H1 (cell line): ENCODE data around the gene LAMC3. TPM values are rescaled to one million over a fixed set of nuclear protein-coding genes. Genes with fewer than 3 reads are reported as not detected.

Source experiments
- BCL11A ChIP-seq, 2 experiments: IDR thresholded peaks; one replicate each; pipeline ENCODE4 v1.6.1; 2011; ENCODE audit warnings: low read depth in 2 of 2, low read length in 2 of 2, mild to moderate bottlenecking in 2 of 2
- HDAC6 ChIP-seq: IDR thresholded peaks from one replicate; pipeline ENCODE4 v1.7.1; 2012; ENCODE audit warnings: low read depth, mild to moderate bottlenecking, inconsistent platforms, low read length, moderate library complexity
- POLR2AphosphoS5 ChIP-seq: IDR thresholded peaks from 2 replicates; pipeline ENCODE4 v1.6.1; 2011; ENCODE audit warnings: low read depth, low read length
- POU5F1 ChIP-seq: IDR thresholded peaks from 2 replicates; pipeline ENCODE4 v1.6.1; 2011; ENCODE audit warnings: low read depth, mild to moderate bottlenecking, low read length, moderate library complexity
- RBBP5 ChIP-seq: IDR thresholded peaks from 2 replicates; pipeline ENCODE4 v1.7.1; 2012; ENCODE audit warnings: low read depth, mild to moderate bottlenecking, inconsistent platforms, low read length, moderate library complexity, borderline replicate concordance
- SIN3A ChIP-seq, 2 experiments: IDR thresholded peaks in 1 of 2; conservative IDR thresholded peaks in 1 of 2; 2 replicates each; pipeline ENCODE4 v1.6.1; 2011 to 2012; ENCODE audit warnings: low read length in 2 of 2, improper control_type of control experiment in 1 of 2, low read depth in 1 of 2, mild to moderate bottlenecking in 1 of 2
- SP2 ChIP-seq: IDR thresholded peaks from 2 replicates; pipeline ENCODE4 v1.6.1; 2012; ENCODE audit warnings: mild to moderate bottlenecking, low read length, inconsistent platforms
- TAF7 ChIP-seq: optimal IDR thresholded peaks from 2 replicates; pipeline ENCODE3; 2011; ENCODE audit warnings: low read depth, mild to moderate bottlenecking, inconsistent platforms, low read length, moderate library complexity, borderline replicate concordance
- ZNF274 ChIP-seq: IDR thresholded peaks from 2 replicates; pipeline ENCODE4 v1.7.0; 2012; ENCODE audit warnings: low read length, borderline replicate concordance; ENCODE audit errors: extremely low read depth
- polyA plus RNA-seq, 7 experiments: library from polyadenylated mRNA; depleted of rRNA in 3 of 7; stranded (reverse) in 5 of 7; unstranded in 2 of 7; fragments of >200 nt in 5 of 7; fragments of 200-250 nt in 2 of 7; gene quantifications; 1 replicate in 5 of 7; 2 replicates in 1 of 7; 4 replicates in 1 of 7; pipeline versions ENCODE4 v1.2.1 to v1.2.3, GENCODE V29; 2011 to 2013; ENCODE audit warnings: missing spikeins in 2 of 7, mixed read lengths in 2 of 7
- total RNA-seq: library from RNA; stranded (reverse); fragmentation: NEBNext Ultra II Directional; extraction: Animal tissue kit (Norgen Biotek cat#: 25700); gene quantifications from 2 replicates; pipeline ENCODE4 v1.2.1, GENCODE V29; 2021
- TF ChIP-seq, protein P1 (sequence below): fragments of 300-600 bp; sonication (generic); IDR thresholded peaks from 2 replicates; pipeline ENCODE4 v1.7.1; 2012; ENCODE audit warnings: low read length, moderate library complexity, mild to moderate bottlenecking, inconsistent platforms; ENCODE audit not compliant: insufficient replicate concordance

Gene LAMC3
- total and polyA plus RNA-seq, 2 of the 8 experiments (the other 6 are each of a cell fraction or from before 2014, with no cell fraction given) = 9.3 to 12.3 TPM

DNA sequence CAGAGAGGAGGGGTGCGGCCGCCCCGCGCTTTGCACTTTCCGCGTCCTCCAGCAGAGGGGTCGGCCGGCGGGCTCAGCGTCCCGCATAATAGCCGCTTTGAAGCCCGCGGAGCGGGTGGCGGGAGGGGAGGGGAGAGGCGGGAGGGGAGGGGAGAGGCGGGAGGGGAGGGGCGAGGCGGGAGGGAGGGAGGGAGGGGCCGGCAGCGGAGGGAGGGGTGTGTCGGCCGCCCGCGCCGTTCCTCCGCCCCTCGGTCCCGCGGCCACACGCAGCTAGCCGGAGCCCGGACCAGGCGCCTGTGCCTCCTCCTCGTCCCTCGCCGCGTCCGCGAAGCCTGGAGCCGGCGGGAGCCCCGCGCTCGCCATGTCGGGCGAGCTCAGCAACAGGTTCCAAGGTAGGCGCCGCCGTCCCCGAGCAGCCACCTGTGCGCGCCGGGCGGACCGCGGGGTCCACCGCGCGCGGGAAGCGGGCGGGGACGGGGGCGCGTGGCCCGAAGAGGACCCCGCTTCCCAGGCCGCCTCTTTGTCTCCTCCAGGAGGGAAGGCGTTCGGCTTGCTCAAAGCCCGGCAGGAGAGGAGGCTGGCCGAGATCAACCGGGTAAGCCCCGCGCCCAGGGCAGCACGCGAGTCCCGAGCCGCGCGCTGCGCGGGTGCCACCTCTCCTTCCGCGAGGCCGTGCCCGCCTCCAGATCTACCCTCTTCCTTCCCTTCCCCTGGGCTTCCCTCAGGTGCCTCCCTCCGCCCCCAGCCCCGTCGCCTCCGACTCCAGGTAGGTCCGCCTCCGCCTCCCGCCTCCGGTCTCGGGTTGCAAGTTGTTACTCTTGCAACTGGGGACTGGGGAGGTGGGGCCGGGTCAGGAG is 87.5 kb downstream of the LAMC3 start, which contains the start of gene AIF1L (continued):
- TF ChIP-seq, protein P1, sequence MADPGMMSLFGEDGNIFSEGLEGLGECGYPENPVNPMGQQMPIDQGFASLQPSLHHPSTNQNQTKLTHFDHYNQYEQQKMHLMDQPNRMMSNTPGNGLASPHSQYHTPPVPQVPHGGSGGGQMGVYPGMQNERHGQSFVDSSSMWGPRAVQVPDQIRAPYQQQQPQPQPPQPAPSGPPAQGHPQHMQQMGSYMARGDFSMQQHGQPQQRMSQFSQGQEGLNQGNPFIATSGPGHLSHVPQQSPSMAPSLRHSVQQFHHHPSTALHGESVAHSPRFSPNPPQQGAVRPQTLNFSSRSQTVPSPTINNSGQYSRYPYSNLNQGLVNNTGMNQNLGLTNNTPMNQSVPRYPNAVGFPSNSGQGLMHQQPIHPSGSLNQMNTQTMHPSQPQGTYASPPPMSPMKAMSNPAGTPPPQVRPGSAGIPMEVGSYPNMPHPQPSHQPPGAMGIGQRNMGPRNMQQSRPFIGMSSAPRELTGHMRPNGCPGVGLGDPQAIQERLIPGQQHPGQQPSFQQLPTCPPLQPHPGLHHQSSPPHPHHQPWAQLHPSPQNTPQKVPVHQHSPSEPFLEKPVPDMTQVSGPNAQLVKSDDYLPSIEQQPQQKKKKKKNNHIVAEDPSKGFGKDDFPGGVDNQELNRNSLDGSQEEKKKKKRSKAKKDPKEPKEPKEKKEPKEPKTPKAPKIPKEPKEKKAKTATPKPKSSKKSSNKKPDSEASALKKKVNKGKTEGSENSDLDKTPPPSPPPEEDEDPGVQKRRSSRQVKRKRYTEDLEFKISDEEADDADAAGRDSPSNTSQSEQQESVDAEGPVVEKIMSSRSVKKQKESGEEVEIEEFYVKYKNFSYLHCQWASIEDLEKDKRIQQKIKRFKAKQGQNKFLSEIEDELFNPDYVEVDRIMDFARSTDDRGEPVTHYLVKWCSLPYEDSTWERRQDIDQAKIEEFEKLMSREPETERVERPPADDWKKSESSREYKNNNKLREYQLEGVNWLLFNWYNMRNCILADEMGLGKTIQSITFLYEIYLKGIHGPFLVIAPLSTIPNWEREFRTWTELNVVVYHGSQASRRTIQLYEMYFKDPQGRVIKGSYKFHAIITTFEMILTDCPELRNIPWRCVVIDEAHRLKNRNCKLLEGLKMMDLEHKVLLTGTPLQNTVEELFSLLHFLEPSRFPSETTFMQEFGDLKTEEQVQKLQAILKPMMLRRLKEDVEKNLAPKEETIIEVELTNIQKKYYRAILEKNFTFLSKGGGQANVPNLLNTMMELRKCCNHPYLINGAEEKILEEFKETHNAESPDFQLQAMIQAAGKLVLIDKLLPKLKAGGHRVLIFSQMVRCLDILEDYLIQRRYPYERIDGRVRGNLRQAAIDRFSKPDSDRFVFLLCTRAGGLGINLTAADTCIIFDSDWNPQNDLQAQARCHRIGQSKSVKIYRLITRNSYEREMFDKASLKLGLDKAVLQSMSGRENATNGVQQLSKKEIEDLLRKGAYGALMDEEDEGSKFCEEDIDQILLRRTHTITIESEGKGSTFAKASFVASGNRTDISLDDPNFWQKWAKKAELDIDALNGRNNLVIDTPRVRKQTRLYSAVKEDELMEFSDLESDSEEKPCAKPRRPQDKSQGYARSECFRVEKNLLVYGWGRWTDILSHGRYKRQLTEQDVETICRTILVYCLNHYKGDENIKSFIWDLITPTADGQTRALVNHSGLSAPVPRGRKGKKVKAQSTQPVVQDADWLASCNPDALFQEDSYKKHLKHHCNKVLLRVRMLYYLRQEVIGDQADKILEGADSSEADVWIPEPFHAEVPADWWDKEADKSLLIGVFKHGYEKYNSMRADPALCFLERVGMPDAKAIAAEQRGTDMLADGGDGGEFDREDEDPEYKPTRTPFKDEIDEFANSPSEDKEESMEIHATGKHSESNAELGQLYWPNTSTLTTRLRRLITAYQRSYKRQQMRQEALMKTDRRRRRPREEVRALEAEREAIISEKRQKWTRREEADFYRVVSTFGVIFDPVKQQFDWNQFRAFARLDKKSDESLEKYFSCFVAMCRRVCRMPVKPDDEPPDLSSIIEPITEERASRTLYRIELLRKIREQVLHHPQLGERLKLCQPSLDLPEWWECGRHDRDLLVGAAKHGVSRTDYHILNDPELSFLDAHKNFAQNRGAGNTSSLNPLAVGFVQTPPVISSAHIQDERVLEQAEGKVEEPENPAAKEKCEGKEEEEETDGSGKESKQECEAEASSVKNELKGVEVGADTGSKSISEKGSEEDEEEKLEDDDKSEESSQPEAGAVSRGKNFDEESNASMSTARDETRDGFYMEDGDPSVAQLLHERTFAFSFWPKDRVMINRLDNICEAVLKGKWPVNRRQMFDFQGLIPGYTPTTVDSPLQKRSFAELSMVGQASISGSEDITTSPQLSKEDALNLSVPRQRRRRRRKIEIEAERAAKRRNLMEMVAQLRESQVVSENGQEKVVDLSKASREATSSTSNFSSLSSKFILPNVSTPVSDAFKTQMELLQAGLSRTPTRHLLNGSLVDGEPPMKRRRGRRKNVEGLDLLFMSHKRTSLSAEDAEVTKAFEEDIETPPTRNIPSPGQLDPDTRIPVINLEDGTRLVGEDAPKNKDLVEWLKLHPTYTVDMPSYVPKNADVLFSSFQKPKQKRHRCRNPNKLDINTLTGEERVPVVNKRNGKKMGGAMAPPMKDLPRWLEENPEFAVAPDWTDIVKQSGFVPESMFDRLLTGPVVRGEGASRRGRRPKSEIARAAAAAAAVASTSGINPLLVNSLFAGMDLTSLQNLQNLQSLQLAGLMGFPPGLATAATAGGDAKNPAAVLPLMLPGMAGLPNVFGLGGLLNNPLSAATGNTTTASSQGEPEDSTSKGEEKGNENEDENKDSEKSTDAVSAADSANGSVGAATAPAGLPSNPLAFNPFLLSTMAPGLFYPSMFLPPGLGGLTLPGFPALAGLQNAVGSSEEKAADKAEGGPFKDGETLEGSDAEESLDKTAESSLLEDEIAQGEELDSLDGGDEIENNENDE = no peak
- TF ChIP-seq RBBP5 (no peak), BCL11A (IDR thresholded peaks at IDR 0.05; ENCODE audit: low read depth in 2 of 2, low read length in 2 of 2) (no peak), POU5F1 (no peak), SIN3A (conservative IDR thresholded peaks at IDR 0.05 in 1 of 2, IDR thresholded peaks at IDR 0.05 in 1 of 2; ENCODE audit: low read depth in 1 of 2, low read length in 2 of 2) (peak in 1 of 2 experiments; percentile 59; a peak in 1 of 4 replicates), ZNF274 (no peak), HDAC6 (no peak), POLR2AphosphoS5 (peak; percentile 79), SP2 (no peak), TAF7 (peak; percentile 45)
